ENCODE data around the gene TFG.

Gene TFG

DNA sequence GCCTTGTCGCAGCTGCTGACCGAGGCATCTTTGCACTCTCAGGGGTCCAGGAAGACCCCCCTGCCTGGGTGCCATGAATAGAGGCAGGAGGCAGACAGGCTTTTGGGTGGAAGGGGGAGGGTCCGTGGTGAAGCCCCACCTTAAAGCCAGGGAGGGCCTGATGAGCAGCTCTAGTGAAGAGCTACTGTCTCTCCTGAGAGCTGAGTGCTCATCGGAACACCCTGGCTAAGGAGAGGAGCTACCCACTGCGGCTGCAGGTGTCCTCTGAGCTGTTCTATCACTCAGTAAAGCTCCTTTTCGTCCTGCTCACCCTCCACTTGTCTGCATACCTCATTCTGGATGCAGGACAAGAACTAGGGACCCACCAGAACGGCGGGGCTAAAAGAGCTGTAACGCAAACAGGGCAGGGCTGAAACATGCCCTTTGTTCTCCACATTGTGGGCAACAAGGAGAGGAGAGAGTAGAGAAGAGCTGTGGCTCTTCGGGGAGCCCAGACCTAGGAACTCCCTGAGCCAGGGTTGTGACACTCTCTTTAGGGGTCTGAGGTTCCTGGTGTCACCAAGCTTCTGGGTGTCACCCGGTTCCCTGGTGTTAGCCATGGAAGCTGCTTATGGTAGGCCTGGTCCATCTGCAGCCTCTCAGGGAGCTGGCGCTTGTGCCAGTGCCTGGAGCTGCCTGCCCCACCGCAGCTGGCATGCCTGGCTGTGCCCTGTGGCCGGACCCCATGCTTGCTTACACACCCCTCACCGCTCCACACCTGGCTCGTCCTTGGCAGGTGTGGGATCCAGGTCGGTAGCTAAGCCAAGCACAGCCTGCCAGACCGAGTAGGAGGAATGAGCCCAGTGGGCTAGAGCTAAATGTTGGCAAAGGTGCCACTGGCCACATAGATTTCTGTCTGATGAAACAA lies 26.2 kb upstream of the TFG start:
- H3K27ac ChIP-seq (ENCODE audit: low read depth, low read length), result no peak overlapping the region
- no peaks in the 10 kb centered on the region for H3K79me2 ChIP-seq (ENCODE audit: control insufficient read depth, low read length)
- no peaks in the 10 kb centered on the region for H3K4me1 ChIP-seq (ENCODE audit: control insufficient read depth, low read length)
- H3K9me3 ChIP-seq (ENCODE audit: control insufficient read depth, insufficient read depth, low read length), result no peaks in the 10 kb centered on the region
- H4K20me1 ChIP-seq (ENCODE audit: control insufficient read depth, insufficient read depth, low read depth, low read length), result no peaks in the 10 kb centered on the region
- no peaks in the 10 kb centered on the region for H3K9me2 ChIP-seq (replicated peaks; ENCODE audit: control insufficient read depth, low read length)
- no peaks in the 10 kb centered on the region for H3K36me3 ChIP-seq (ENCODE audit: control insufficient read depth, low read length)
- TF ChIP-seq, protein P1, sequence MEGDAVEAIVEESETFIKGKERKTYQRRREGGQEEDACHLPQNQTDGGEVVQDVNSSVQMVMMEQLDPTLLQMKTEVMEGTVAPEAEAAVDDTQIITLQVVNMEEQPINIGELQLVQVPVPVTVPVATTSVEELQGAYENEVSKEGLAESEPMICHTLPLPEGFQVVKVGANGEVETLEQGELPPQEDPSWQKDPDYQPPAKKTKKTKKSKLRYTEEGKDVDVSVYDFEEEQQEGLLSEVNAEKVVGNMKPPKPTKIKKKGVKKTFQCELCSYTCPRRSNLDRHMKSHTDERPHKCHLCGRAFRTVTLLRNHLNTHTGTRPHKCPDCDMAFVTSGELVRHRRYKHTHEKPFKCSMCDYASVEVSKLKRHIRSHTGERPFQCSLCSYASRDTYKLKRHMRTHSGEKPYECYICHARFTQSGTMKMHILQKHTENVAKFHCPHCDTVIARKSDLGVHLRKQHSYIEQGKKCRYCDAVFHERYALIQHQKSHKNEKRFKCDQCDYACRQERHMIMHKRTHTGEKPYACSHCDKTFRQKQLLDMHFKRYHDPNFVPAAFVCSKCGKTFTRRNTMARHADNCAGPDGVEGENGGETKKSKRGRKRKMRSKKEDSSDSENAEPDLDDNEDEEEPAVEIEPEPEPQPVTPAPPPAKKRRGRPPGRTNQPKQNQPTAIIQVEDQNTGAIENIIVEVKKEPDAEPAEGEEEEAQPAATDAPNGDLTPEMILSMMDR (IDR thresholded peaks at IDR 0.05; ENCODE audit: low read depth, low read length, poor library complexity, severe bottlenecking), result no peak
- TF ChIP-seq EZH2phosphoT487 (IDR thresholded peaks at IDR 0.05; ENCODE audit: borderline replicate concordance, low read length), result no peak
- no peak overlapping the region for H3K4me2 ChIP-seq (ENCODE audit: low read length)
- H3K27me3 ChIP-seq (ENCODE audit: control insufficient read depth, low read length), result no peaks in the 10 kb centered on the region
- H3K4me3 ChIP-seq (ENCODE audit: low read length), result no peak overlapping the region
- H3F3A ChIP-seq (ENCODE audit: control insufficient read depth, insufficient read depth), result no peaks in the 10 kb centered on the region

DNA sequence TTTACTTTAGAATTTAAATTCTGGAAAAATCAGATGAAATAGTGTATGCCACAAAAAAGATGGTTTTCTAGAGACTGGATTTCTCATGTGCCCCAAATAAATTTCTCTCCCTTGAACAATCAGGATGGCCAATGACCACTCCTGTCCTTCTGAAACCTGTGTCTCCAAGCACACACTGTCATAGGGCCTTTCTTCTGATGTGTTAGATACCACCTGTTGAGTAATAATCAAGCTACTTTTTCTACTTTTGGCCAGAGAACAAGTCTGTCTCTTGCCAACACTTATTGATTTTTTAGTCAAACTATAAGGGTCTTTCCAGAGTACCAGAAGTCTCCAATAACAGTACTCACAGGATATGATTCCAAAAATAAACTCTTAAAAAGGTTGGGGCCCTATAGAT lies 16.1 kb upstream of the TFG start:
- H3K4me2 ChIP-seq (ENCODE audit: low read length), result no peak overlapping the region
- no peaks in the 10 kb centered on the region for H3K4me1 ChIP-seq (ENCODE audit: control insufficient read depth, low read length)
- H3K4me3 ChIP-seq (ENCODE audit: low read length), result no peak overlapping the region
- H3K79me2 ChIP-seq (ENCODE audit: control insufficient read depth, low read length), result no peaks in the 10 kb centered on the region
- H3F3A ChIP-seq (ENCODE audit: control insufficient read depth, insufficient read depth), result no peaks in the 10 kb centered on the region
- H3K36me3 ChIP-seq (ENCODE audit: control insufficient read depth, low read length), result no peaks in the 10 kb centered on the region
- no peak overlapping the region for H3K27ac ChIP-seq (ENCODE audit: low read depth, low read length)
- no peak for TF ChIP-seq EZH2phosphoT487 (IDR thresholded peaks at IDR 0.05; ENCODE audit: borderline replicate concordance, low read length)
- TF ChIP-seq, protein P1 (IDR thresholded peaks at IDR 0.05; ENCODE audit: low read depth, low read length, poor library complexity, severe bottlenecking), result no peak
- H3K27me3 ChIP-seq (ENCODE audit: control insufficient read depth, low read length), result 0 out of 2 replicates have a peak, but pooled peaks cover 2% of the 10 kb centered on the region
- H3K9me3 ChIP-seq (ENCODE audit: control insufficient read depth, insufficient read depth, low read length), result no peaks in the 10 kb centered on the region
- H4K20me1 ChIP-seq (ENCODE audit: control insufficient read depth, insufficient read depth, low read depth, low read length), result no peaks in the 10 kb centered on the region
- H3K9me2 ChIP-seq (replicated peaks; ENCODE audit: control insufficient read depth, low read length), result no peaks in the 10 kb centered on the region

DNA sequence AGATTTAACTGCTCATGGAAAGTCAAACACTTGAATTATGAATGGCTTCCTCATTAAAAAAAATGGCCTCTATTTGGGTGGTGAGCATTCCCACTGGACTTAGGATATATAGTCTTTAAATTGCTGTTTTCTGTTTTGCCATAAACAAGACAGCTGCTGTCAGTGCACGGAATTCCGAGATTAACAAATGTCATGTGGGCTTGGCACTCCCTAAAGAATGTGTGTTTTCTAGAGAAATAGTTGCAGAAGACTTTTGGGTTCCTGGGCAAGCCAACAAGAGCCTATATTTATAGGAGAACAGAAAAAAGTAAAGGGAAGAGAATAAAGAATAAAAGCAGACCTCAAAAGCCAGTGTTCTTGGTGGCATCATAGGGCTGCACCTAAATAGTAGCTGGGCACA lies 13.6 kb upstream of the TFG start:
- Histone ChIP-seq H3K4me3 (ENCODE audit: low read length) (no peak overlapping the region), H3K36me3 (ENCODE audit: control insufficient read depth, low read length) (no peaks in the 10 kb centered on the region), H3K4me2 (ENCODE audit: low read length) (no peak overlapping the region), H4K20me1 (ENCODE audit: control insufficient read depth, insufficient read depth, low read depth, low read length) (no peaks in the 10 kb centered on the region), H3K79me2 (ENCODE audit: control insufficient read depth, low read length) (no peaks in the 10 kb centered on the region), H3K27me3 (ENCODE audit: control insufficient read depth, low read length) (0 out of 2 replicates have a peak, but pooled peaks cover 2% of the 10 kb centered on the region), H3K4me1 (ENCODE audit: control insufficient read depth, low read length) (no peaks in the 10 kb centered on the region), H3K9me2 (replicated peaks; ENCODE audit: control insufficient read depth, low read length) (no peaks in the 10 kb centered on the region), H3K27ac (ENCODE audit: low read depth, low read length) (no peak overlapping the region), H3F3A (ENCODE audit: control insufficient read depth, insufficient read depth) (no peaks in the 10 kb centered on the region), H3K9me3 (ENCODE audit: control insufficient read depth, insufficient read depth, low read length) (no peaks in the 10 kb centered on the region)
- TF ChIP-seq, protein P1 (IDR thresholded peaks at IDR 0.05; ENCODE audit: low read depth, low read length, poor library complexity, severe bottlenecking), result no peak
- TF ChIP-seq EZH2phosphoT487 (IDR thresholded peaks at IDR 0.05; ENCODE audit: borderline replicate concordance, low read length), result no peak

Measured in DOHH2 (cell line).